Activated CD8-positive, alpha-beta memory T cell treated with anti-CD3 and anti-CD28 coated beads for 1 hour (primary cell): ENCODE results near the gene CERK.
"Not testable (repeated sequence)": the region's sequence is repeated elsewhere in the genome, so short reads cannot be mapped to it uniquely, and the experiment has no call there.

Experiments
- DNase-seq, 2 donors: peaks; one replicate each; pipeline ENCODE4 v3.0.0-alpha.2; 2020; ENCODE audit warnings: low read depth in 1 of 2; ENCODE audit errors: extremely low read depth in 1 of 2

Gene CERK, protein sequence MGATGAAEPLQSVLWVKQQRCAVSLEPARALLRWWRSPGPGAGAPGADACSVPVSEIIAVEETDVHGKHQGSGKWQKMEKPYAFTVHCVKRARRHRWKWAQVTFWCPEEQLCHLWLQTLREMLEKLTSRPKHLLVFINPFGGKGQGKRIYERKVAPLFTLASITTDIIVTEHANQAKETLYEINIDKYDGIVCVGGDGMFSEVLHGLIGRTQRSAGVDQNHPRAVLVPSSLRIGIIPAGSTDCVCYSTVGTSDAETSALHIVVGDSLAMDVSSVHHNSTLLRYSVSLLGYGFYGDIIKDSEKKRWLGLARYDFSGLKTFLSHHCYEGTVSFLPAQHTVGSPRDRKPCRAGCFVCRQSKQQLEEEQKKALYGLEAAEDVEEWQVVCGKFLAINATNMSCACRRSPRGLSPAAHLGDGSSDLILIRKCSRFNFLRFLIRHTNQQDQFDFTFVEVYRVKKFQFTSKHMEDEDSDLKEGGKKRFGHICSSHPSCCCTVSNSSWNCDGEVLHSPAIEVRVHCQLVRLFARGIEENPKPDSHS

DNA sequence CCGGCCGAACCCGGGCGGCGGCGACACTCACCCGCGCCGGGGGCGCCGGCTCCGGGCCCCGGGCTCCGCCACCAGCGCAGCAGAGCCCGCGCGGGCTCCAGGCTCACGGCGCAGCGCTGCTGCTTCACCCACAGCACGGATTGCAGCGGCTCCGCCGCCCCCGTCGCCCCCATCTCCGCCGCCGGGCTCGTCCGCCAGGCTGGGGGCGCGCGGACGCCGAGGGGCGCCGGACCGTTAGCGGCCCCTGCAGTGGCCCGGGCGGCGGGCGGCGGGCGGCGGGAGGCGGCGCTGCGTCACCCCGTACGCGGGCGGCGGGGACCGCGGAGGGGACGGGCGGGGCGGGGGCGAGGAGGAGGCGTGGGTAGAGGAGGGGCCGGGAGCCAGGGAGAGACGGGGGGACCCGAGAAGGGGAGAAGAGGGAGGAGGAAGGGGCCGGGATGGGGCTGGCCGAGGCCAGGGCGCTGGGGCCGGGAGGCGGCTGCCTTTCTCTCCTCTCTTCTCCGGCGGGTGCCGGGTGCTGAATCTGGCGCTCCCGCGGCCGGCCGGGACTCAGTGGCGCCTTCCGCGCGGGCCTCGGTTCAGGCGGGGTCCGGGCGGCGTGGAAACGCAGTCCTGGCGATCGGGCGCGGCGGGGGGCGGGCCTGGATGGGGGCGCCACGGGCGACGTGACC lies at the start of gene CERK:
CERK (minus strand) TSS at position 277 of the 671 bp plus-strand sequence; CDS start at position 173, 104 bp downstream.
- DNase-seq: peak; percentile 44 to 60

DNA sequence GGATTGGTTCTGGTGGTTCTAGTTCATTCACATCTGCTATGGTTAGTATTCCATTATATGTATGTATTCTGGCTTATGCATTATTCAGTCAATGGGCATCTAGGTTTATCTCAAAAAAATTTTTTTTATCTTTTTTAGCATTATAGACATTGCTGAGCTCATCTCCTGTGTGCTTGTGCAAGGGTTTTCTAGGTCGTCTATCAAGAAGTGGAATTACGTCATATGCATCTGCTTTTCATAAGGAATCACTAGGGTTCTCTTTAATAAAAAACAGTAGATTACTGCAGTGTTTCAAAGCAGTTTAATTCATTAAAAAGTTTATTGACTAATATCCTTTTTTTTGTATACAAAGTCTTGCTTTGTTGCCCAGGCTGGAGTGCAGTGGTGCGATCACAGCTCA lies 45.7 kb upstream of the CERK start:
- no peak for DNase-seq

DNA sequence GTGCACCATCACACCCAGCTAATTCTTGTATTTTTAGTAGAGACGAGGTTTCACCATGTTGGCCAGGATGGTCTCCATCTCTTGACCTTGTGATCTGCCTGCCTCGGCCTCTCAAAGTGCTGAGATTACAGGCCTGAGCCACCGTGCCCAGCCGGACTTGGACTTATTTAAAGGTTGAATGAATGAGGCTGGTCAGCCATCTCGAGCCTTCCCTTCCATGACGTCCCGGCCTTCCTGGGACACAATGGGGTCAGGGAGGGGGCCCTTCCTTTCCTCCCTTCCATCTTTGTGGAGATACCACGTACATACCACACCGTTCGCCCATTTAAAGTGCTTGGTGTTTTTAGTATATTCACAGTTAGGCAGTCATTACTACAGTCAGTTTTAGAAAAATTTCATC lies 44.1 kb upstream of the CERK start:
- not testable (repeated sequence) for DNase-seq

DNA sequence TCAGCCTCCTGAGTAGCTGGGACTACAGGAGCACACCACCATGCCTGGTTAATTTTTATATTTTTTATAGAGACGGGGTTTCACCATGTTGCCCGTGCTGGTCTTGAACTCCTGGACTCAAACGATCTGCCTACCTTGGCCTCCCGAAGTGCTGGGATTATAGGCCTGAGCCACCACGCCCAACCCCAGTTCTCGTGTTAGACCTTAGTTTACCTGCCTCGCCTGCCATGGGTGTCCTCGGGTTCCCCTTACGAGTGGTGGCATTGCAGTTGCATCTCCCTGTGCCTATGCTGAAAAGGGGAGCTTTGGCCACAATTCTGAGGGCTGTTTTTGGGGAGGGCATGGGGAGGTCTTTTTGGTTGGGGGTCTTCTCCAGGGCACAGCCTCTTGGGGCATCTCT lies 43.2 kb upstream of the CERK start:
- no peak for DNase-seq

DNA sequence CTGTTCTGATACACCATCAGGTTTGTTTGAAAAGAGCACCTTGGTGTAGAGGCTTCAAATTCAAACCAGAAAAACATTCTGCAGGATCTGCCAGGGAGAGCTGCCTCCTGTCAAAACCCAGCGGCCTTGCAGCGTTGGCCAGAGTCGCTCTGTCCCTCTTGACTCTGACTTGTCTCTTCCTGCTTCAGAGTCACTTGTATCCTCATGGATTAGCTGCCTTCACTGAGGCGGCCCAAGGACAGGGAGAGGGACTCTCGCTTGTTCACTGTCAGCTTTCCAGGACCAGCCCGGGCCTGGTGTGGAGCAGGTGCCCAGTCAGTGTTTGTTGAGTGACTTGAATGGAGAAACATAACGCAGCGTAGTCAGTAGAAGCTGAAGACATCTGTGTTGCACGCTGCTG lies 42.4 kb upstream of the CERK start:
- DNase-seq: no peak

DNA sequence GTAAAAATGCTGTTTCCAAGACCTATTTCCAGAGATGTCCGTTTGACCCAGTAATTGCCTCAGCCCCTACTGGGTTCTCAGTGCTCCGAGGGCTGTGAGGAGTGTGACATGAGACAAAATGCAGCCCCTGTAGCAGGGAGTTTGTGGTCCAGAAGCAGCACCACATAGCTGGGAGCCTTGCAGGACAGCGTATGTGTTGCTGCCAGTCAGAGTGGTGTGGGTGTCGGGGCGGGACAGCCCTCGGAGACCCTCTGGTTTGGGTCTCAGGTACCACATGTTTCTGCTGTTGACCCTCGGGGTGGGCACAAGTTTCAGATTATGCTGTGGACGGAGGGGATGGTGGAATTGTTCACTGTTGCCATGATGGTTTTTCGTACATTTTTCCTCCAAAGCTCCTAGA lies 41.6 kb upstream of the CERK start:
- no peak for DNase-seq

DNA sequence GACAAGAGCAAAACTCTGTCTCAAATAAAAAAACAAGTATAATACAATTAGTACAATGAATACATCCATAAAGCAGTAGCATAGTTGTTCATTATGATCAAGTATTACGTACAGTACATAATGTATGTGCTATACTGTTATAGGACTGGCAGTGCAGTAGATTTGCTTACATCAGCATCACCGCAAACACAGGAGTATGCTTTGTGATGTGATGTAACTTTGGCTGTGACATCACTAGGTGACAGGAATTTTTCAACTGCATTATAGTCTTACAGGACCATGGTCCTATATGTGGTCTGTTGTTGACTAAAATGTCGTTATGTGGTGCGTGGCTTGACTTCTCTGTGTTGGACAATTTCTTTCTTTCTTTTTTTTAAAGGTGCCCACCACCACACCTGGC lies 41.0 kb upstream of the CERK start:
- DNase-seq: no peak

DNA sequence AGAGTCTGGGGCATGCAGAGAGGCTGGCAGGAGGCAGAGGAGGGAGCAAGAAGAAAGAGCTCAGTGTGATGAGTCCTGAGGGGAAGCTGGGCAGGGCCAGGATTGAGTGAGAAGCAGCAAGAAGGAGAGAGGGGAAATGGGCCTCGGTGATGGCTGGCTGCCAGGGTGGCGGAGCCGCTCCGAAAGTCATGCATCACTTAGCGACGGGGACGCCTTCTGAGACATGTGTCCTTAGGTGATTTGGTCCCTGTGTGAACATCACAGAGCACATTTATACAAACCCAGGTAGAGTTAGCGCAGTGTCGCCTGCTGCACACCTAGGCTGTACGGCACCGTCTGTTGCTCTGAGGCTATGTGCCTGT lies 39.5 kb upstream of the CERK start:
- DNase-seq: no peak

DNA sequence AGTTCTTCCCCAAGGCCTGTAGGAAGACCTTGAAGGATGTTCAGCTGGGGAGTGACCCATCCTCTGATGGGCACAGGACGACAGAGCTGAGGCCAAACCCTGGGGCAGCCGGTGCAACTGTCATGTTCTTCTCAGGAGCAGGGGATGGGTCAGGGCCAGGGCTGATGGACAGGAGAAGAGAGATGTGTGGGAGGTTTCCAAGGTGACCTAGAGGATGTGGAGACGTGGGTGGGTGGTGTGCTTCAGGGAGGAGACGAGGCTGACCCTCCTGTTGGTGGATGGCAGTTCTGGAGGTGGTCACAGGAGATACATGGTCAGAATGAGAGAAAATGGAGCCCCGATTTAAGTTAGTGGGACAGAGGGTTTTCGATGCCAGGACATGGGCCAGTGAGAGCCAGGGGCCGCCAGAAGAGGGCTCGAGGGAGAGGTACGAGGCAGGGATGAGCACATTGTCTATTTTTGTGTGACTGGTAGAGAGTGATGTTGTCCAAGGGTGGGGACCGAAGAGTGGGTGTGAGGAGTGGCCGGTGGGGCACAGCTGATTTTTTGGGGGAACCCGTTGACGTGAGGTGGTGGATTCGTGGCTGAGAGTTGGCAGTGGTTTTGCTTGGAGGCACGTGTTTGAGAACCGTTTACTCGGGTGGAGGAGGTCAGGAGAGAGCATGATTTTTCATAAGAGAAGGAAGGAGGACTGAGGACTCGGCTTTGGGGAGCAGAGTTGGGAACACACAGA lies 39.0 kb upstream of the CERK start:
- DNase-seq: no peak

DNA sequence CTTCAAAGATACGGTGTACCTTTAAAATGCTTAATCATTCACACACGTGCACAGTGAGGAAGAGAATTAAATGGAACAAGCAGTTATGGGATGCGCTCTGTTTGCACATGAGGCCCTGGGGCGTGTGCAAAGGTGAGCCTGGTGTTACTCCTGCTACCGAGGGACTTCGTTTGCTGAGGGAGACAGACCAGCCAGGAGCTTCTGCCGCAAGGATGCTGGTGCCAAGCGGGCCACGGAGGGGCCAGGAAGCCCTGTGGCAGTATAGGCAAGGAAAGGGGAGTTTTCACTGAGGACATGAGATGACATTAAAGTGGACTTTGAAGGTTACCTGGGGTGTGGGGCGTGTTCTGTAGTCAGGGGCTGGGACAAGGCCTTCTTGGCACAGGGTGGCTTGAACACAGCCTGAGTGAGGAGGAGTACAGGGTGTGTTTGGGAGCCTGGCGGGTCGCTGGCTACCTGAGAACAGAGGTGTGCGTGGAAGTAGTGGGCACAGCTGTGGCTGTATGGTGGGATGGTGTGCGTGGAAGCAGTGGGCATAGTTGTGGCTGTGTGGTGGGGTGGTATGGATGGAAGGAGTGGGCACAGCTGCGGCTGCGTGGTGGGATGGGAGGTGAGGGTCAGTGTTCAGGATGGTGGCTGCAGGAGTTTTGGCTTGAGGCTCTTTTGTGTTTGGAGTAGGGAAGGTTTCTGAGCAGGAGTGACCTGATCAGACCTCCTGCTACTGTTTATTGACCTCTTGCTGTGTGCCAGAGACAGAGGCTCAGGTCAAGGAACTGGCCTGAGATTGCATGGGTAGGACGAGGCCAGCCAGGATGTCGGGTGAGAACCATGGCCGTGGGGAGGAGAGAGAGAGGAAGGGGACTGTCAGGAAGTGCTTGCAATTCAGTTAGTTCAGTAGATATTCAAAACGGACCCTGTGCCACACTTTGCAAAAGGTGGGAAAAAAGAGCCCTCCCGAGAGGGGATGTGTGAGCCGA lies 38.1 kb upstream of the CERK start:
- no peak for DNase-seq

DNA sequence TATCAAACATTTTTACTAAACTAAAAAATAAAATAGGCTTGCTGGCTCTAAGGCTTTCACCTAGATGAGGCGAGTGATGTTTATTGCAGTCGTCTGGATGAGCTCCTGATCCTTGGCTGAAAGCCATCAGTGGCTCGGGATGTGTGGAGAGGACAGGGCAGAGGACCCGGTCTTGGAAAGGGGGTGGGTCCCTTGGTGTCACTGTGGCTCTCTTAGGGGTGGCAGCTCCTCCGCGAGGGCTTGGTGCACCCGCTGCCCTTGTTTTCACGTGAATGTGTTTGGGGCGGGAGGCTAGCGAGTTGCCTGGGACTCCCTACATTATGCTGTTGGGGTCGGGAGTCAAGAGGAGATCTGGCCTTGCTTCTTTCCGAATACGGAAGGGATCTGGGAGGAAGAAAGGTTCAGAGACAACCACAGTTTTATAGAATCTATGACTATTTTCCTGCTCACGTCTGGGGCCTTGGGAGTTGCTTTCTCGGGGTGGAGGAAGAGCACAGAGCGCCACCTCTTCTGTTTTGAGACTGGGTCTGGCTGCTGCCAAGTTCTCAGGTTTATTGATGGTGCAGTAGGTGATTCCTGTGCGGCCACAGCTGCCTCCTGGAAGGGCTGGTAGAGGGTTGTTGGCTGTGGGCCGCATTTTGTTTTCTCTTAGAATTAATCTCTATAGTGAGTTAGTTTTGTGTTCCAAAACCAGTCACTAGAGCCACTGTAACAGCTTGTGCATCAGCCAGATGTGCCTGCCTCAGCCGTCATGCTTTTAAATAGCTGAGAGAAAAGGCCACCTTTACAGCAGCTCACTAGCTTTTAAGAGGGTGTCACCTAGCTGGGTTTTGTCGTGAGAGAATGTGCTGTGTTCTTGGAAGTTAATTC lies 37.2 kb upstream of the CERK start:
- DNase-seq: no peak

DNA sequence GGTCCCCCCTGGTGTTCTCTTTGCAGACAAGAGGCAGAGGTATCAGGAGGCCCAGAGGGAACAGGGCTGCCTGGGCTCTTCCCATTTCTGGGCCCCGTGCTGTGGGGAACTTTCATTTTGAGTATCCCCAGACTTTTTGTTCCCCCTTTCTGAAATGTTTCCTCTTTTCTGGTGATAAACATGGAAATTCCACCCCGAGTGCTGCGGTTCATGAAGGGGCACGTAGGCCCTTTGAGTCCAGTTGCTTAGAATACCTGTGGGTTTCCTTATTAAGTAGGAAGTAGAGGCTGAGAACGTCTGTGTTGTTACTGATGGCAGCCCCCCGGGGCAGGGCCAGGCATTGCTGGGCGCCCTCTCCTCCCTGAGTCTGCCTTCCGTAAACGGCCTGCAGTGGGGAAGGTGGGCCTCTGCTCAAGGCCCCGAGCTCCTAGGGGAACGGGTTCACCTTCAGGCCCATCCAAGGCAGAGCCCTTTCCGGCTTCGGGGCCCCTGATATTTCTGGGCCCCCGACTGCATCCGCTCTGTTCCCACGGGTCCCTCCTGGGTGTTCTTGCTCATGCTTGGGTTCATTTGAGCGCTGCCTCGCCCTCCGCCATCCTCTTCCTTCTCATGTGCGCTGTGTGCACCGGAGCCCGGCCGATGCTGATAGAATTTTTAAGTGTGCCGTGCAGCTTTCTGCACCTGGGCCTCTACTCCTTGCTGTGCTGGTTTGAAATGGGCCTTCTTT lies 36.4 kb upstream of the CERK start:
- DNase-seq: no peak

DNA sequence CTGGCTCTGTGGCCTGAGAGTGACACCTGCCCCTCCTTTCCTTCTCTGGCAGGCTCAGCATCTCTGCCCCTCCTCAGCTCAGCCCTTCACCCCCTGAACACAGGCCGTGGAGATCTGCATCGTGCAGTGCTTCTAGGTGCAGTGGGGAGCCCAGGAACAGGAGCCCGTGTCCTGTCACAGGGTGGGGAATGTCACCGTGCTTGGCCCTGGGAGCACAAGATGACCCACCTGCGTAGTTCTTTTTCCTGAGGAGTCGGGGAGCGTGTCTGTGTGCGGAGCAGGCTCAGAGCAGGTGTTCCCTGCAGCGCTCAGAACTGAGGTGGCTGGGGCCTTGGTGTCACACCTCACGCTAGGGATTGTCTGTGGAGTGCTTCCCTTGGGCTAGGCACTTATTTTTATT lies 35.0 kb upstream of the CERK start:
- DNase-seq: no peak

DNA sequence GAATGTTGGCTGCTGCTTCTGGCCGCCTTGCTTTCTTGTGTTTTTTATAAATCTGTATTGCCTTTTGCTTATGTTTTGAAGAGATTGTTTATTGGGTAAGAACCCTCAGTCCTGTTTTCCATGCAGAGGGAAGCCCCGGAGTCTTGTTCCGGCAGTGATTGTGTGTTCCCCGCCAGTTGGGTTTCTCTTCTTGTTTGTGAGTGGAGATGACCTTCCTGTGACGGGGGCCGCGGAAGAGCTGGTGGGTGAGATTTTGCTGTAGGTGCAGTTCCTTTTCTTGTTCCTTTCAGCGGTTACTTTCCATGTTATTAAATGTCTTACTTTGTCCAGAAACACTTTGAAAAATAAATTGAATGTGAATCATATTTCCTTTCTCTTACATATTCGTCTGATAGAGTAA lies 32.7 kb upstream of the CERK start:
- no peak for DNase-seq

DNA sequence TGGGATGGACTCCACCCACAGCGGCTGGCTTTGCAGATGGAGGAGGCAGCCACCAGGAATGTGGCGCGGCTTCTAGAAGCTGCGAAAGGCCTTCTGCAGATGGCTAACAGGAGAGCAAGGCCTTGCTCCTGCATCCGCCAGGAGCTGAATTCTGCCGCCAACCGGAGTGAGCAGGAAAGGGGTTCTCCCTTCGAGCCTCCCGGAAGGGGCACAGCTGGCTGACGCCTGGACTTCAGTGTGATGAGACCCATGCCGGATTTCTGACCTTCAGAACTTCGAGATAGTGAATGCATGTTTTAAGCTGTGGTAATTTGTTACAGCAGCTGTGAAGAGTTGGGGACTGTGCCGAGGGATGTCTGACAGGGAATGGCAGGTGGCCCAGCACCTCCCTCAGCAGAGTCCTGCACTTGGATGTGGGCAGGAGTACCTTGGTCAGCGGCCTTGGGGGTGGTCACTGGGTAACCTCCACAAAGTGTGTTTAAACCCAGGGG lies 32.1 kb upstream of the CERK start:
- DNase-seq: no peak

DNA sequence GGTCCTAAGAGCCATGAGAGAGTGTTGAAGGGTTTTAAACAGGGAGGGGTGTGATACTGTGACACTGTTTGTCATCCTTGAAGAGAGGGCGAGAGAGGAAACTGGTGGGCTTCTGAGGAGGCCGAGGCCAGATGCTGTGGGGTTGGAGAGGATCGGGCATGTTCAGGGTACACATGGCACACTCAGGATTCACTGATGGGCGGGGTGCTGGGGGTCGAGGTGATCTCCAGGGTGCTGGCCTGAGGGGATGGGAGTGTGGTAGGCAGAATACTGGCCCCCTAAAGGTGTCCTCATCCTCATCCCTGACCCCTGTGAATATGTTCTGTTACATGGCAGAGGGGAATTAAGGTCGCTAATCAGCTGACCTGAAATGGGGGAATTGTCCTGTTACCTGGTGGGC lies 31.7 kb upstream of the CERK start:
- DNase-seq: no peak

DNA sequence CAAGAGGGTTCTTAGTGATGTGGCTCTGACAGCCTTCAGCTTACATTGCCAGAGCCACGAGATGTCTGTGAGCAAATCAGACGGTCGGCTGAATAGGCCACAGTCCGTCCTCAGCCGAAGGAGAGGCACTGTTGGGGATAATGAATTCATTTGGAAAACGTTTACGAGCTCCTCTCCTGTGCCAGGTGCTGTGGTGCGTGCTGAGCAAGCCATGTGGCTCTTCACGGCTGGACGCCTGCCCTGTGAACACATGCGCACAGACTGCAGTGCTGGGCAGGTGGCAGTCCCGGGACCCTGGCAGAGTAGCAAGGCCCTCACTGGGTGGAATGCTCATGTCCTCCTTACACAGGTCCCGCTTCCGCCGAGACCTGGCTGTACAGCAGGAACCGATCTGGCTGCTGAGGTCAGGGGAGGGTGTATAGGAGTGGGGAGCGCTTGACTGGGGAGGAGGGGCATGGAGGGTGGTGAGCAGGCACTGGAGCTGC lies 31.2 kb upstream of the CERK start:
- no peak for DNase-seq

DNA sequence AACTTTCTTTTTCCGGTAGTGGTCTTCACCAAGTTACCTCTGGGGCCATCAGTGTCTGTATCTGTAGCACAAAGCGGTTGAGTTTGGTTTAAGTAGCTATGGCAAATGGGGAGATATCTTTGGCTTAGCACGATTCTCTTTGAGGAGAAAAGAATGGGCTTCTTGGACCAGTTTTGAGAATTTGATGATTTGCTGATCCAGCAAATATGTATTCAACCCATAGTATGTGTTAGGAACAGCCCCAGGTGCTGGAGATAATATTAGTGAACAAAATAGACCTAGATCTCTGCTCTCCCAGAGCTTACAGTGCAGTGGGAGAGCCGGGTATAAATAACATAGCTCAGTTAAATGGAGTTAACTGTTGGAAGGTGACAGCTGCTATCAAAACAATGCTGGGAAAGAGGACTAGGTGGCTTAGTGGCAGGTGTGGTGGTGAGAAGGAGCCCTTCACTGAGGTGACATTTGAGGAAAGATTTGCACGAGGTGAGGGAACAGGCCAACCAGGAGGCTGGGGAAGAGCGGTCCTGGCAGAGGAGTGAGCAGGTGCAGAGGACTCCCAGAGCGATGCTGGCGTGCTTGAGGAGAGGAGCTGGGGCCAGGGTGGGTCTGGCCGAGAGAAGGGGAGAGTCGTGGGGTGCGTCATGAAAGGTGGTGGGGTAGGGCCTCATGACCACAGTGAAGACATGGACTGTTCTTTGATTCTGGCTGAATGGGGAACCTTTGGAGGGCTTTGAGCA lies 29.4 kb upstream of the CERK start:
- no peak for DNase-seq
